NCI-H128 (cell line): ENCODE measurements around the gene FZD2.
"Not testable (repeated sequence)": the region's sequence is repeated elsewhere in the genome, so short reads cannot be mapped to it uniquely, and the experiment has no call there.

Source experiments
- DNase-seq: peaks from one replicate; lab custom pipeline; 2025; ENCODE audit not compliant: unreplicated experiment; lab: John Stamatoyannopoulos, UW

The FZD2 gene

GRCh38 chr17:44546671-44547606, 10.3 kb upstream of the FZD2 start:
- DNase-seq = no peak

- DNase-seq = no peak
These were observed 9.5 kb upstream of the FZD2 start for GRCh38 chr17:44547625-44548267.

DNA sequence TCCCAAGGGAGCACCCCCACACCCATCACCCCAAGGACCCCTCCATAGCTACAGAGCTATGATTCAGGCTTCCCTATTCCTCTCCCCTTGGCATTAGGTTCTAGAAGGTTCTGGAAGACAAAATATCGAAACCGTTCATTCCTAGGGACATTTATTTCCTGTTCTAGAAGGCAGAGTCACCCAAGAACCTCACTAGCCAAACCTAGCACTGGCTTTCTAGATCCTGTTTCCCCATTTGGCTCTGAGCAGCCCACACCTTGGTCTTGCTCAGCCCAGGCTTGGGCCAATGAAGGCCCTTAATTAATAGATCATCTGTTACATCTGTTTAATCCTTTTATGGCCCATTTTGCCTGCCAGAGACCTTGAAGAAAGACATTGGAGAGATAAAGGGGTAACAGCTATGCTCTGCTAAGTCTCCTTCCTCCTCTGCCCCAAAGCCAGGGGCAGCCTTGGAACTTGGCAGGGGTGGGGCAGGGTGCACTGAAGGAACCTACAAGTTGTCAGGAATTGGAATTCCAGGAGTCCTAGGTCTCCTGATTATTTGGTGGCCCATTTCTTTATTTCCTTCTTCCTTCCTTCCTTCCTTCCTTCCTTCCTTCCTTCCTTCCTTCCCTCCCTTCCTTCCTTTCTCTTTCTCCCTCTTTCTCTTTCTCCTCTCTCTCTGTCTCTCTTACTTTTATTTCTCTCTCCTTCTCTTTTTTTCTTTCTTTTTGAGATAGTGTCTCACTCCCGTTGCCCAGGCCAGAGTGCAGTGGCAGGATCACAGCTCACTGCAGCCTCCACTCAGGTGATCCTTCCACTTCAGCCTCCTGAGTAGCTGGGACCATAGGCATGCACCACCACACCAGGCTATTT, 8.7 kb upstream of the FZD2 start:
- DNase-seq = no peak

DNA sequence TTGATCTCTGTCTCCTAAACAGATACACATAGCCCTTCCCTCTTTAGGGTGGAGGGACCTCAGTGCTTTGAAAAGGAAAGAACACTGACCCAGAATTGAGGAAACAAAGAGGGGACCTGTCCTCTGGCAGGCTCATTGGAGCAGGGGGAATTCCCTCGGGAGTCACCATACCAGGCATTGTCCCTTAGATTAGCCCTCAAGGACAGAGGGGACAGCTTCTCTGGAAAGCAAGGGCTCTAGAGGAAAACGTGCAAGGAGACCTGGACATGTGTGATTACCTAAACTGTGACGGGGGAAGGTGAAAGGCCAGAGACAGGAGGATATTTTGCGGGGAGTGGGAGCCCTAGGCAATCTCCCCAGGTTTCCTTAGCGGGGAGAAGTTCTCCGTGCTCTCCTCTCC, 7.6 kb upstream of the FZD2 start:
- DNase-seq = no peak

DNA sequence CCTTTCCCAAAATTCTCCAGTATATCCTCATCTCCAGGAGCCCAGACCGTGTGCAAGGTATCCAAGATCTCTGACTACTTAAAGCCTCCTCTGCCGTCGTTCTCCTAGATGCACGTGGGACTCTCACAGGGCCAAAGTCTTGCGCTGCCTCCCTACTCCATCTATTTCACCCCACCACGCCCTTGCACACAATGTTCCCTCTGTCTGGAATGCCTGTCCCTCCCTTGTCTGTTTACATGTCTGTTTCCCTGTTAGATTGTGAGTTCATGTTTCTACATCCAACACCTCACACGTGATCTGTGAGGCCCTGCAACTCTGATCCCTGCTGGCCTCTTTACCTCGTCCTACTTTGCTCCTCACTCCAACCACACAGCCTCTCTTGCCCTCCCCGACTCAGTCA, 4.9 kb upstream of the FZD2 start:
- no peak for DNase-seq

DNA sequence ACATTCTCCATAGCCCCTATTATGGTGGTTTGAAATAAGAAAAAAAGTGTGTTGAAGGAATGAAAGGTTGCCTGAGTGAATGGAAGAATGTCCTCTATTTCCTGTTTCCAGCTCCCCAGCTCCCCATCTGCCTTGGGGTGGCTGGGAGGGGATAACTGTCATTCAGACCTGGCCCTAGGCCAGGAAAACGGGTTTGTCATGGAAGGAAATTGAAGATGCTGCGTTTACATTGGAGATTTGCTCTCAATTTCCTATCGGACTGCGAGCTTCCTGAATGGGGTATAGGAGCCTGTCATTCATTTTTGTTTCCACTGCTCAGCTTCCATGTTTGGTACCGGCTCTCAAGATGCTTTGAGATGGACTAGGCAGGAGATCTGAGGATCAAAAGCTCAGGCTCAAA, 2.2 kb upstream of the FZD2 start:
- no peak for DNase-seq

DNA sequence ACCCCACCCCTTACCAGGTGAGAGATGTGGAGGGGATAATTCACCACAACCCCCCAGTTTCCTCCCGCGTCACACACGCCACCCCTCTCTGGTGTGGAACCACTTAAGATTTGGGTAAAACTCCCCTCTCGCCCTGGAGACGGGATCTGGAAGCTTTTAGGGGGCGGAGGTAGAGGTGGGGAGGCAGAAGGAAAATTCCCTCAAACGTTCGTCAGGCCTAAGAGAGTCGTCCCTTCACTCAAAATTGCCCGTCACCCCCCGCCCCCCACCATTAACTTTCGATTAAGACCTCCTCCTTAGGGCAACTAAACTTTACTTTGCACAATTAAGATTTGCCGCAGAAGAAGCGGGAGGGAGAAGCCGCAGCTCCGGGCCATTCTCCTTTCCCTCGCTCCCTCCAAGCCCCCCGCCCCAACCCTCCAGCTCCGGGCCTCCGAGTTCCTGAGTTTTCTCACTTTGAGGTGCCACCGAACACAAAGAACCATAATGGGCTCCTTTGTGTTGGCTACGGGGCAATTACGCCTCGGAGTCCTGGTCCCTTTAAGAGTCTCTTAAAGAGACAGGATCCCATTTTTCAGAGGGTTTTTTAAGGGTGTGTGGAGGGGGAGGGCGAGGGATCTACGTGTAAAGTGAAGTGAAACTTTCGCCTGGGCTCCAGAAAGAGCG, 985 bp upstream of the FZD2 start:
- DNase-seq = no peak

GRCh38 chr17:44557651-44558285, 484 bp downstream of the FZD2 start:
- DNase-seq = no peak

GRCh38 chr17:44558334-44558709, 1.0 kb downstream of the FZD2 start:
- no peak for DNase-seq

- DNase-seq = no peak
These were observed 1.7 kb downstream of the FZD2 start for GRCh38 chr17:44558710-44559633.

GRCh38 chr17:44559634-44560554, 2.6 kb downstream of the FZD2 start:
- DNase-seq = no peak

- DNase-seq = no peak
These were observed 3.9 kb downstream of the FZD2 start for GRCh38 chr17:44561237-44561623.

GRCh38 chr17:44564429-44564828, 7.1 kb downstream of the FZD2 start:
- no peak for DNase-seq

DNA sequence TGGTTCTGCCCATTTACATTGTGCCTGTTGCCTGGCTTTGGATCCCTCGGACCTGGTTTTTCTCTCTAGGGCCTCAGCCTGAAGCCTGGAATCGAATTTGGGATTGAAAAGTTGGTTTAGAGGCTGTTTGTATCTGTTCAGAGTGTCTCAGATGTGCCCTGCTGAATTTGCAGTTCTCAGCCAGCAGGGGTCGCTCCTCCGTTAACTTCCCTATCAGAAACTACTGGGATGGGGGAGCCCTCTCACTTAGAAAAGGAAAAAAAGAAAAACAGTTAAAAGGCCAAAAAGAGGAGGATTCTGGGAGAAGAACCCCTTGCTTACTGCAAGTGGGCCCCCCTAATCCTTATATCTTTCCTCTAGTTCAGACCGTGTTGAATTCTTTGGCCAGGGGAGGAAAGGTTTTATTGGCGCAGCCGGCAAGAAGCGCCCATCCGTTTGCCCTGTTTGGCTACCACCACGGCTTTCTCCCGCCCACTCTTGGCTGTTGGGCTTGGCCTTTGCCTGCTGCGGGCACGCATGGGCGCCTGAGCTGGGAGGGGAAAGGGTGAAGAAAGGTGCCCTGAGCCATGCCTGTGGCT, 8.7 kb downstream of the FZD2 start:
- DNase-seq = no peak

DNA sequence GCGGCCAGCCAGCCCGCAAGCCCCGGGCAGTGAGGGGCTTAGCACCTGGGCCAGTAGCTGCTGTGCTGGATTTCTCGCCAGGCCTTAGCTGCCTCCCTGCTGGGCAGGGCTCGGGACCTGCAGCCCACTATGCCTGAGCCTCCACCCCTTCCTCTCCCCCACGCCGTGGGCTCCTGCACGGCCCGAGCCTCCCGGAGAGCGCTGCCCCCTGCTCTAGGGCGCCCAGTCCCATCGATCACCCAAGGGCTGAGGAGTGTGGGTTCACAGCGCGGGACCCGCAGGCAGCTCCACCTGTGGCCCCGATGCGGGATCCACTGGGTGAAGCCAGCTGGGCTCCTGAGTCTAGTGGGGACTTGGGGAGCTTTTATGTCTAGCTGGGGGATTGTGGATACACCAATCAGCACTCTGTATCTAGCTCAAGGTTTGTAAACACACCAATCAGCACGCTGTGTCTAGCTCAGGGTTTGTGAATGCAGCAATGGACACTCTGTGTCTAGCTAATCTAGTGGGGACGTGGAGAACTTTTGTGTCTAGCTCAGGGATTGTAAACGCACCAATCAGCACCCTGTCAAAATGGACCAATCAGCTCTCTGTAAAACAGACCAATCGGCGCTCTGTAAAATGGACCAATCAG, 11.1 kb downstream of the FZD2 start:
- not testable (repeated sequence) for DNase-seq

- DNase-seq = no peak
These were observed 11.9 kb downstream of the FZD2 start for GRCh38 chr17:44568945-44569858.

- no peak for DNase-seq
These were observed 15.5 kb downstream of the FZD2 start for GRCh38 chr17:44572801-44573200.
